GM23338 (cell line): Measurements from ENCODE around the gene MARK2. TPM values are rescaled to one million over a fixed set of nuclear protein-coding genes. Genes with fewer than 3 reads are reported as not detected.

Experiments
- ATAC-seq: fragments of 200-7000 bp; cut with Tn5 transposase; 3 replicates; pipeline ENCODE4 v1.9.1; 2020
- DNase-seq: peaks from one replicate; pipeline ENCODE4 v3.0.0-alpha.2; 2015; ENCODE audit warnings: low spot score
- H2AFZ ChIP-seq: fragments of 200-600 bp; sonication (generic); 2 replicates; pipeline ENCODE4 v1.8.0; 2016; ENCODE audit warnings: antibody characterized with exemption, mild to moderate bottlenecking, moderate library complexity
- H3F3A ChIP-seq: fragments of 200-600 bp; sonication (generic); replicated peaks from 2 replicates; pipeline ENCODE4 v1.8.0; 2017; ENCODE audit warnings: antibody characterized with exemption, mixed run types, low read depth
- H3K27ac ChIP-seq: fragments of 200-600 bp; sonication (generic); 2 replicates; pipeline ENCODE4 v1.6.1; 2016; ENCODE audit warnings: low read depth
- H3K27me3 ChIP-seq: fragments of 200-600 bp; sonication (generic); 2 replicates; pipeline ENCODE4 v1.8.0; 2016; ENCODE audit warnings: mild to moderate bottlenecking, mixed run types, moderate library complexity; ENCODE audit not compliant: insufficient read depth
- H3K36me3 ChIP-seq: fragments of 200-600 bp; sonication (generic); 2 replicates; pipeline ENCODE4 v1.8.0; 2016; ENCODE audit warnings: mild to moderate bottlenecking; ENCODE audit not compliant: insufficient read depth
- H3K4me1 ChIP-seq: fragments of 200-600 bp; sonication (generic); 2 replicates; pipeline ENCODE4 v1.8.0; 2016; ENCODE audit warnings: mild to moderate bottlenecking, moderate library complexity; ENCODE audit not compliant: insufficient read depth
- H3K4me2 ChIP-seq: fragments of 200-600 bp; sonication (generic); 2 replicates; pipeline ENCODE4 v1.7.1; 2017; ENCODE audit warnings: mixed run types
- H3K4me3 ChIP-seq: fragments of 200-600 bp; sonication (generic); 2 replicates; pipeline ENCODE4 v1.6.1; 2016; ENCODE audit warnings: mixed run types
- H3K79me2 ChIP-seq: fragments of 200-600 bp; sonication (generic); replicated peaks from 2 replicates; pipeline ENCODE4 v1.8.0; 2017; ENCODE audit warnings: mild to moderate bottlenecking; ENCODE audit not compliant: insufficient read depth
- H3K9me2 ChIP-seq: fragments of 200-600 bp; sonication (generic); 2 replicates; pipeline ENCODE4 v1.8.0; 2017; ENCODE audit not compliant: insufficient read depth
- H4K20me1 ChIP-seq: fragments of 200-600 bp; sonication (generic); replicated peaks from 2 replicates; pipeline ENCODE4 v1.8.0; 2017; ENCODE audit warnings: mild to moderate bottlenecking; ENCODE audit not compliant: insufficient read depth
- H3K27ac Mint-ChIP-seq: 2 replicates; pipeline ENCODE4 v1.8.0; 2020; ENCODE audit warnings: inconsistent platforms, mild to moderate bottlenecking, moderate library complexity, mixed read lengths
- H3K27me3 Mint-ChIP-seq: 3 replicates; pipeline ENCODE4 v1.8.0; 2022; ENCODE audit warnings: low read depth, mild to moderate bottlenecking, moderate library complexity, mixed read lengths, inconsistent platforms; ENCODE audit not compliant: insufficient read depth, poor library complexity
- H3K36me3 Mint-ChIP-seq: 3 replicates; pipeline ENCODE4 v1.8.0; 2021; ENCODE audit warnings: low read depth, mild to moderate bottlenecking, inconsistent platforms, moderate library complexity, mixed read lengths
- H3K4me1 Mint-ChIP-seq: 3 replicates; pipeline ENCODE4 v1.8.0; 2020; ENCODE audit warnings: mild to moderate bottlenecking, inconsistent platforms, mixed read lengths
- H3K4me3 Mint-ChIP-seq: 3 replicates; pipeline ENCODE4 v1.8.0; 2021; ENCODE audit warnings: moderate library complexity, mild to moderate bottlenecking, inconsistent platforms, mixed read lengths
- H3K9me3 Mint-ChIP-seq: 3 replicates; pipeline ENCODE4 v1.8.0; 2020; ENCODE audit warnings: moderate library complexity, mild to moderate bottlenecking, inconsistent platforms, mixed read lengths
- EZH2 ChIP-seq: fragments of 200-600 bp; sonication (generic); IDR thresholded peaks from one replicate; pipeline ENCODE4 v1.8.0; 2017; ENCODE audit warnings: antibody characterized with exemption, mild to moderate bottlenecking, low read depth; ENCODE audit not compliant: unreplicated experiment
- EZH2phosphoT487 ChIP-seq: fragments of 200-600 bp; sonication (generic); IDR thresholded peaks from one replicate; pipeline ENCODE4 v1.8.1; 2018; ENCODE audit warnings: antibody characterized with exemption; ENCODE audit not compliant: unreplicated experiment
- JUNB ChIP-seq: IDR thresholded peaks from one replicate; pipeline ENCODE4 v1.6.1; 2016; ENCODE audit warnings: antibody characterized with exemption; ENCODE audit not compliant: unreplicated experiment
- NANOG ChIP-seq: IDR thresholded peaks from 2 replicates; pipeline ENCODE4 v1.6.1; 2016; ENCODE audit warnings: antibody characterized with exemption, borderline replicate concordance
- POLR2AphosphoS5 ChIP-seq: IDR thresholded peaks from 2 replicates; pipeline ENCODE4 v1.6.1; 2016; ENCODE audit warnings: antibody characterized with exemption, low read depth
- STAT1 ChIP-seq: IDR thresholded peaks from one replicate; pipeline ENCODE4 v1.6.1; 2016; ENCODE audit warnings: antibody characterized with exemption; ENCODE audit not compliant: unreplicated experiment
- ZNF114 ChIP-seq: fragments of 250-450 bp; sonication (Bioruptor Pico); IDR thresholded peaks from 2 replicates; pipeline ENCODE4 v1.5.0; 2020; ENCODE audit warnings: mild to moderate bottlenecking, moderate library complexity
- polyA plus RNA-seq: library from polyadenylated mRNA; unstranded; fragments of >200 nt; fragmentation: Nextera tagmentation; extraction: Ambion mirVana; gene quantifications from 2 replicates; pipeline ENCODE4 v1.2.1, GENCODE V29; 2016
- total RNA-seq: library from RNA; depleted of rRNA; stranded (reverse); fragments of >200 nt; shearing (Covaris generic); gene quantifications from 2 replicates; pipeline ENCODE4 v1.2.3, GENCODE V29; 2014
- TF ChIP-seq, protein P1 (sequence below): fragments of 250-450 bp; sonication (Bioruptor Pico); IDR thresholded peaks from 2 replicates; pipeline ENCODE4 v1.5.0; 2020; ENCODE audit warnings: mild to moderate bottlenecking, moderate library complexity
- TF ChIP-seq, protein P2 (sequence below): IDR thresholded peaks from one replicate; pipeline ENCODE4 v1.6.1; 2018; ENCODE audit warnings: antibody characterized with exemption; ENCODE audit not compliant: unreplicated experiment
- TF ChIP-seq, protein P3 (sequence below), 2 experiments: fragments of 200-600 bp in 1 of 2; sonication (generic) in 1 of 2; conservative IDR thresholded peaks; 2 replicates each; pipeline versions ENCODE4 v1.5.1 to v1.6.1; 2016 to 2017; ENCODE audit warnings: antibody characterized with exemption in 2 of 2, low read depth in 2 of 2, mild to moderate bottlenecking in 2 of 2, moderate library complexity in 1 of 2
- TF ChIP-seq, protein P4 (sequence below): IDR thresholded peaks from 2 replicates; pipeline ENCODE4 v1.6.1; 2016; ENCODE audit warnings: antibody characterized with exemption

Gene MARK2
- total and polyA plus RNA-seq, 2 experiments from 2014 or later, result 18.7 to 42.6 TPM

DNA sequence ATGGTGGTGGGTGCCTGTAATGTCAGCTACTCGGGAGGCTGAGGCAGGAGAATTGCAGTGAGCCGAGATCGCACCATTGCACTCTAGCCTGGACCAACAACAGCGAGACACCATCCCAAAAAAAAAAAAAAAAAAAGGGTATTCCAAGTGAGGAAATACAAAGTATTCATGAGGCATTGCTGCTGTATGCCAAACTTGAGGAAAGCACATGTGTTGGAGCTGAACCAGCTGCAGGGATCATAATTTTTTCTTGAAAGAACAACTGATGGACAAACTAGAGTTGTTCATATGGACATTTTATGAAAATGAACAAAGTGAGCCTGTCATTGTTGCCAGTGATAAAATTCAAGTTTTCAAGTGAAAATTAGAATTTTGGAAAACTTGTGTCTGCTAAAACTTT, 15.8 kb downstream of the MARK2 start:
- TF ChIP-seq, protein P1, sequence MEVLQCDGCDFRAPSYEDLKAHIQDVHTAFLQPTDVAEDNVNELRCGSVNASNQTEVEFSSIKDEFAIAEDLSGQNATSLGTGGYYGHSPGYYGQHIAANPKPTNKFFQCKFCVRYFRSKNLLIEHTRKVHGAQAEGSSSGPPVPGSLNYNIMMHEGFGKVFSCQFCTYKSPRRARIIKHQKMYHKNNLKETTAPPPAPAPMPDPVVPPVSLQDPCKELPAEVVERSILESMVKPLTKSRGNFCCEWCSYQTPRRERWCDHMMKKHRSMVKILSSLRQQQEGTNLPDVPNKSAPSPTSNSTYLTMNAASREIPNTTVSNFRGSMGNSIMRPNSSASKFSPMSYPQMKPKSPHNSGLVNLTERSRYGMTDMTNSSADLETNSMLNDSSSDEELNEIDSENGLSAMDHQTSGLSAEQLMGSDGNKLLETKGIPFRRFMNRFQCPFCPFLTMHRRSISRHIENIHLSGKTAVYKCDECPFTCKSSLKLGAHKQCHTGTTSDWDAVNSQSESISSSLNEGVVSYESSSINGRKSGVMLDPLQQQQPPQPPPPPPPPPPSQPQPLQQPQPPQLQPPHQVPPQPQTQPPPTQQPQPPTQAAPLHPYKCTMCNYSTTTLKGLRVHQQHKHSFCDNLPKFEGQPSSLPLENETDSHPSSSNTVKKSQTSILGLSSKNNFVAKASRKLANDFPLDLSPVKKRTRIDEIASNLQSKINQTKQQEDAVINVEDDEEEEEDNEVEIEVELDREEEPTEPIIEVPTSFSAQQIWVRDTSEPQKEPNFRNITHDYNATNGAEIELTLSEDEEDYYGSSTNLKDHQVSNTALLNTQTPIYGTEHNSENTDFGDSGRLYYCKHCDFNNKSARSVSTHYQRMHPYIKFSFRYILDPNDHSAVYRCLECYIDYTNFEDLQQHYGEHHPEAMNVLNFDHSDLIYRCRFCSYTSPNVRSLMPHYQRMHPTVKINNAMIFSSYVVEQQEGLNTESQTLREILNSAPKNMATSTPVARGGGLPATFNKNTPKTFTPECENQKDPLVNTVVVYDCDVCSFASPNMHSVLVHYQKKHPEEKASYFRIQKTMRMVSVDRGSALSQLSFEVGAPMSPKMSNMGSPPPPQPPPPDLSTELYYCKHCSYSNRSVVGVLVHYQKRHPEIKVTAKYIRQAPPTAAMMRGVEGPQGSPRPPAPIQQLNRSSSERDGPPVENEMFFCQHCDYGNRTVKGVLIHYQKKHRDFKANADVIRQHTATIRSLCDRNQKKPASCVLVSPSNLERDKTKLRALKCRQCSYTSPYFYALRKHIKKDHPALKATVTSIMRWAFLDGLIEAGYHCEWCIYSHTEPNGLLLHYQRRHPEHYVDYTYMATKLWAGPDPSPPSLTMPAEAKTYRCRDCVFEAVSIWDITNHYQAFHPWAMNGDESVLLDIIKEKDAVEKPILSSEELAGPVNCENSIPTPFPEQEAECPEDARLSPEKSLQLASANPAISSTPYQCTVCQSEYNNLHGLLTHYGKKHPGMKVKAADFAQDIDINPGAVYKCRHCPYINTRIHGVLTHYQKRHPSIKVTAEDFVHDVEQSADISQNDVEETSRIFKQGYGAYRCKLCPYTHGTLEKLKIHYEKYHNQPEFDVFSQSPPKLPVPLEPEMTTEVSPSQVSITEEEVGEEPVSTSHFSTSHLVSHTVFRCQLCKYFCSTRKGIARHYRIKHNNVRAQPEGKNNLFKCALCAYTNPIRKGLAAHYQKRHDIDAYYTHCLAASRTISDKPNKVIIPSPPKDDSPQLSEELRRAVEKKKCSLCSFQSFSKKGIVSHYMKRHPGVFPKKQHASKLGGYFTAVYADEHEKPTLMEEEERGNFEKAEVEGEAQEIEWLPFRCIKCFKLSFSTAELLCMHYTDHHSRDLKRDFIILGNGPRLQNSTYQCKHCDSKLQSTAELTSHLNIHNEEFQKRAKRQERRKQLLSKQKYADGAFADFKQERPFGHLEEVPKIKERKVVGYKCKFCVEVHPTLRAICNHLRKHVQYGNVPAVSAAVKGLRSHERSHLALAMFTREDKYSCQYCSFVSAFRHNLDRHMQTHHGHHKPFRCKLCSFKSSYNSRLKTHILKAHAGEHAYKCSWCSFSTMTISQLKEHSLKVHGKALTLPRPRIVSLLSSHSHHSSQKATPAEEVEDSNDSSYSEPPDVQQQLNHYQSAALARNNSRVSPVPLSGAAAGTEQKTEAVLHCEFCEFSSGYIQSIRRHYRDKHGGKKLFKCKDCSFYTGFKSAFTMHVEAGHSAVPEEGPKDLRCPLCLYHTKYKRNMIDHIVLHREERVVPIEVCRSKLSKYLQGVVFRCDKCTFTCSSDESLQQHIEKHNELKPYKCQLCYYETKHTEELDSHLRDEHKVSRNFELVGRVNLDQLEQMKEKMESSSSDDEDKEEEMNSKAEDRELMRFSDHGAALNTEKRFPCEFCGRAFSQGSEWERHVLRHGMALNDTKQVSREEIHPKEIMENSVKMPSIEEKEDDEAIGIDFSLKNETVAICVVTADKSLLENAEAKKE (CRISPR knock-in tag), result no peak
- TF ChIP-seq, protein P2, sequence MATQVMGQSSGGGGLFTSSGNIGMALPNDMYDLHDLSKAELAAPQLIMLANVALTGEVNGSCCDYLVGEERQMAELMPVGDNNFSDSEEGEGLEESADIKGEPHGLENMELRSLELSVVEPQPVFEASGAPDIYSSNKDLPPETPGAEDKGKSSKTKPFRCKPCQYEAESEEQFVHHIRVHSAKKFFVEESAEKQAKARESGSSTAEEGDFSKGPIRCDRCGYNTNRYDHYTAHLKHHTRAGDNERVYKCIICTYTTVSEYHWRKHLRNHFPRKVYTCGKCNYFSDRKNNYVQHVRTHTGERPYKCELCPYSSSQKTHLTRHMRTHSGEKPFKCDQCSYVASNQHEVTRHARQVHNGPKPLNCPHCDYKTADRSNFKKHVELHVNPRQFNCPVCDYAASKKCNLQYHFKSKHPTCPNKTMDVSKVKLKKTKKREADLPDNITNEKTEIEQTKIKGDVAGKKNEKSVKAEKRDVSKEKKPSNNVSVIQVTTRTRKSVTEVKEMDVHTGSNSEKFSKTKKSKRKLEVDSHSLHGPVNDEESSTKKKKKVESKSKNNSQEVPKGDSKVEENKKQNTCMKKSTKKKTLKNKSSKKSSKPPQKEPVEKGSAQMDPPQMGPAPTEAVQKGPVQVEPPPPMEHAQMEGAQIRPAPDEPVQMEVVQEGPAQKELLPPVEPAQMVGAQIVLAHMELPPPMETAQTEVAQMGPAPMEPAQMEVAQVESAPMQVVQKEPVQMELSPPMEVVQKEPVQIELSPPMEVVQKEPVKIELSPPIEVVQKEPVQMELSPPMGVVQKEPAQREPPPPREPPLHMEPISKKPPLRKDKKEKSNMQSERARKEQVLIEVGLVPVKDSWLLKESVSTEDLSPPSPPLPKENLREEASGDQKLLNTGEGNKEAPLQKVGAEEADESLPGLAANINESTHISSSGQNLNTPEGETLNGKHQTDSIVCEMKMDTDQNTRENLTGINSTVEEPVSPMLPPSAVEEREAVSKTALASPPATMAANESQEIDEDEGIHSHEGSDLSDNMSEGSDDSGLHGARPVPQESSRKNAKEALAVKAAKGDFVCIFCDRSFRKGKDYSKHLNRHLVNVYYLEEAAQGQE, result no peak
- TF ChIP-seq, protein P3, sequence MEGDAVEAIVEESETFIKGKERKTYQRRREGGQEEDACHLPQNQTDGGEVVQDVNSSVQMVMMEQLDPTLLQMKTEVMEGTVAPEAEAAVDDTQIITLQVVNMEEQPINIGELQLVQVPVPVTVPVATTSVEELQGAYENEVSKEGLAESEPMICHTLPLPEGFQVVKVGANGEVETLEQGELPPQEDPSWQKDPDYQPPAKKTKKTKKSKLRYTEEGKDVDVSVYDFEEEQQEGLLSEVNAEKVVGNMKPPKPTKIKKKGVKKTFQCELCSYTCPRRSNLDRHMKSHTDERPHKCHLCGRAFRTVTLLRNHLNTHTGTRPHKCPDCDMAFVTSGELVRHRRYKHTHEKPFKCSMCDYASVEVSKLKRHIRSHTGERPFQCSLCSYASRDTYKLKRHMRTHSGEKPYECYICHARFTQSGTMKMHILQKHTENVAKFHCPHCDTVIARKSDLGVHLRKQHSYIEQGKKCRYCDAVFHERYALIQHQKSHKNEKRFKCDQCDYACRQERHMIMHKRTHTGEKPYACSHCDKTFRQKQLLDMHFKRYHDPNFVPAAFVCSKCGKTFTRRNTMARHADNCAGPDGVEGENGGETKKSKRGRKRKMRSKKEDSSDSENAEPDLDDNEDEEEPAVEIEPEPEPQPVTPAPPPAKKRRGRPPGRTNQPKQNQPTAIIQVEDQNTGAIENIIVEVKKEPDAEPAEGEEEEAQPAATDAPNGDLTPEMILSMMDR (conservative IDR thresholded peaks at IDR 0.05; ENCODE audit: low read depth in 2 of 2), result no peak
- no peak for TF ChIP-seq POLR2AphosphoS5
- no peak for TF ChIP-seq NANOG
- no peak for TF ChIP-seq STAT1
- no peak for TF ChIP-seq ZNF114 (CRISPR knock-in tag)
- no peak for TF ChIP-seq JUNB
- no peak for TF ChIP-seq EZH2
- TF ChIP-seq EZH2phosphoT487, result no peak
- TF ChIP-seq, protein P4, sequence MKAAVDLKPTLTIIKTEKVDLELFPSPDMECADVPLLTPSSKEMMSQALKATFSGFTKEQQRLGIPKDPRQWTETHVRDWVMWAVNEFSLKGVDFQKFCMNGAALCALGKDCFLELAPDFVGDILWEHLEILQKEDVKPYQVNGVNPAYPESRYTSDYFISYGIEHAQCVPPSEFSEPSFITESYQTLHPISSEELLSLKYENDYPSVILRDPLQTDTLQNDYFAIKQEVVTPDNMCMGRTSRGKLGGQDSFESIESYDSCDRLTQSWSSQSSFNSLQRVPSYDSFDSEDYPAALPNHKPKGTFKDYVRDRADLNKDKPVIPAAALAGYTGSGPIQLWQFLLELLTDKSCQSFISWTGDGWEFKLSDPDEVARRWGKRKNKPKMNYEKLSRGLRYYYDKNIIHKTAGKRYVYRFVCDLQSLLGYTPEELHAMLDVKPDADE, result no peak

More for the DNA sequence above, 15.8 kb downstream of the MARK2 start:
- H3K36me3 Mint-ChIP-seq, result peaks cover 25% of the 10 kb centered on the region
- peaks cover 53% of the 10 kb centered on the region for H4K20me1 ChIP-seq
- H3K4me1 Mint-ChIP-seq, result peaks cover 13% of the 10 kb centered on the region
- no peaks in the 10 kb centered on the region for H3K9me2 ChIP-seq
- DNase-seq (no peak), ATAC-seq (no peak)
- no peak overlapping the region for H3K4me3 ChIP-seq
- H3K4me3 Mint-ChIP-seq, result no peak overlapping the region
- H3K36me3 ChIP-seq, result peaks cover 4% of the 10 kb centered on the region; the same call in 1 of the 2 replicates
- no peaks in the 10 kb centered on the region for H3K27me3 Mint-ChIP-seq
- peaks cover 99% of the 10 kb centered on the region for H3K79me2 ChIP-seq
- no peak overlapping the region for H3K27ac ChIP-seq
- no peak overlapping the region for H3K27ac Mint-ChIP-seq
- peaks cover 4% of the 10 kb centered on the region for H3F3A ChIP-seq
- H2AFZ ChIP-seq, result no peak overlapping the region
- no peaks in the 10 kb centered on the region for H3K27me3 ChIP-seq
- peaks cover 9% of the 10 kb centered on the region; the same call in 1 of the 2 replicates for H3K4me1 ChIP-seq
- H3K9me3 Mint-ChIP-seq, result peaks cover 4% of the 10 kb centered on the region; the same call in 2 of the 3 replicates
- no peak overlapping the region for H3K4me2 ChIP-seq
